Activated T-helper 2 cell treated with anti-CD3 and anti-CD28 coated beads, Interferon-gamma antibody, Interleukin-2, Interleukin-4, amounts not matched to agents 10 μg/mL and 5 μg/mL and 100 μg/mL, durations not matched to agents 14 hours and 24 hours and 36 hours (primary cell): Measurements from ENCODE around the gene UBE2O. TPM values are rescaled to one million over a fixed set of nuclear protein-coding genes. Genes with fewer than 3 reads are reported as not detected.

Experiments used
- DNase-seq: peaks from one replicate; pipeline ENCODE4 v3.0.0; 2021; ENCODE audit warnings: low spot score
- H3K27ac Mint-ChIP-seq: one replicate; pipeline ENCODE4 v1.8.0; 2021; ENCODE audit warnings: mixed read lengths
- H3K27me3 Mint-ChIP-seq: one replicate; pipeline ENCODE4 v1.8.0; 2021; ENCODE audit warnings: low read depth, mixed read lengths
- H3K36me3 Mint-ChIP-seq: one replicate; pipeline ENCODE4 v1.8.0; 2021; ENCODE audit warnings: low read depth, mixed read lengths
- H3K4me1 Mint-ChIP-seq: one replicate; pipeline ENCODE4 v1.8.0; 2021; ENCODE audit warnings: low read depth, mixed read lengths
- H3K4me3 Mint-ChIP-seq: one replicate; pipeline ENCODE4 v1.8.0; 2021; ENCODE audit warnings: low read depth, mild to moderate bottlenecking, moderate library complexity, mixed read lengths
- H3K9me3 Mint-ChIP-seq: one replicate; pipeline ENCODE4 v1.8.0; 2021; ENCODE audit warnings: mixed read lengths
- intact Hi-C: fragments of 100-400 bp; cut with micrococcal nuclease; formaldehyde crosslinking; loops from one replicate; pipeline ENCODE4 v1.15.1; 2023
- total RNA-seq: library from RNA; stranded (reverse); gene quantifications from 2 replicates; pipeline ENCODE4 v1.2.3, GENCODE V29; 2022

The UBE2O gene
- total RNA-seq, 1 donor from 2014 or later: 46.0 TPM

DNA sequence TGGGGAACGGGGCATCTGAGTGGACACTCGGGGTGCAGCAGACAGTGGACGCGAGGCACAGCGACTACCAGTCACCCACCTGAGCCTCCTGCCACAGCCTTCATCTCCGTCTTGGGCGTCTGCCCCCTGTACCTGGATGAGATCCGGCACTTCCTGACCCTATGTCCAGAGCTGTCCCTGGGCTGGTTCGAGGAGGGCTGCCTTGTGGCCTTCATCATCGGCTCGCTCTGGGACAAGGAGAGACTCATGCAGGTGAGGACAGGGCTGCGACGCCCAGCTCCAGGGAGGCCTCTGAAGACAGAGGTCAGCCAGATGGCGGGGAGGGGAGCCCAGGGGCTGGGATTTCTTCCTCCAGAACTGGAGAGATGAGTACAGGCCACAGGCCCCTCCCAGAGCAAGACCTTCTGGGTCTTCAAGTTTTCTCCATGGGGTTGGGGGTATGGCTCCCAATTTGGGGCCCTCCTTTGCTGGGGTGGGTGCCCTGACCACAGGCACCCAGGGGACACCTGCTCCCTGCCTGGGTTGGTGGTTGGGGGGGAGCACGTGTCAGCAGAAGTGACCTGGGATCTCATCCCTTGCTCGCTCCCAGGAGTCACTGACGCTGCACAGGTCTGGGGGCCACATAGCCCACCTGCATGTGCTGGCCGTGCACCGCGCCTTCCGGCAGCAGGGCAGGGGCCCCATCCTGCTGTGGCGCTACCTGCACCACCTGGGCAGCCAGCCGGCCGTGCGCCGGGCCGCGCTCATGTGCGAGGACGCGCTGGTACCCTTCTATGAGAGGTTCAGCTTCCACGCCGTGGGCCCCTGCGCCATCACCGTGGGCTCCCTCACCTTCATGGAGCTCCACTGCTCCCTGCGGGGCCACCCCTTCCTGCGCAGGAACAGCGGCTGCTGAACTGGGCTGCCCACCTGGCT, 16.4 kb upstream of the UBE2O start:
- peaks cover 2% of the 10 kb centered on the region for H3K4me1 Mint-ChIP-seq
- intact Hi-C loops: no loop called here
- no peaks in the 10 kb centered on the region for H3K9me3 Mint-ChIP-seq
- DNase-seq: no peak
- peaks cover 12% of the 10 kb centered on the region for H3K36me3 Mint-ChIP-seq
- no peak overlapping the region for H3K27ac Mint-ChIP-seq
- H3K4me3 Mint-ChIP-seq: no peak overlapping the region
- H3K27me3 Mint-ChIP-seq: peaks cover under 1% of the 10 kb centered on the region

DNA sequence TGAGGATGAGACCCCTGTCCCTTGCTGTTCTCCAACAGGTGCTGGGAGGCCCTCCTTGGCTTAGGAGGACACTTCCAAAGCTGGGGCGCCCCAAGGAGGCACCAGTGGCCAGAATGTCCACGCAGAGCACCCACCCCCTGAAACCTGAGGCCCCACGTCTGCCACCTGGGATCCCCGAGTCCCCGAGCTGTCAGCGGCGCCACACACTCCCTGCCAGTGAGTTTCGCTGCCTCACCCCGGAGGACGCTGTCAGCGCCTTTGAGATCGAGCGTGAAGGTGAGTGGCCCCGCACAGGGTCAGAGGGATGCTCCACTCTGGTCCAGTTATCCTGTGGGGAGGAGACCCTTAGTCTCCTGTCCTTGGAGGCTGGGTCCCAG, 15.7 kb upstream of the UBE2O start:
- Mint-ChIP-seq H3K9me3 (no peaks in the 10 kb centered on the region), H3K36me3 (peaks cover 12% of the 10 kb centered on the region), H3K27ac (no peak overlapping the region), H3K4me3 (no peak overlapping the region), H3K27me3 (peaks cover 2% of the 10 kb centered on the region), H3K4me1 (peaks cover 2% of the 10 kb centered on the region)
- no peak for DNase-seq
- intact Hi-C loops: no loop called here

DNA sequence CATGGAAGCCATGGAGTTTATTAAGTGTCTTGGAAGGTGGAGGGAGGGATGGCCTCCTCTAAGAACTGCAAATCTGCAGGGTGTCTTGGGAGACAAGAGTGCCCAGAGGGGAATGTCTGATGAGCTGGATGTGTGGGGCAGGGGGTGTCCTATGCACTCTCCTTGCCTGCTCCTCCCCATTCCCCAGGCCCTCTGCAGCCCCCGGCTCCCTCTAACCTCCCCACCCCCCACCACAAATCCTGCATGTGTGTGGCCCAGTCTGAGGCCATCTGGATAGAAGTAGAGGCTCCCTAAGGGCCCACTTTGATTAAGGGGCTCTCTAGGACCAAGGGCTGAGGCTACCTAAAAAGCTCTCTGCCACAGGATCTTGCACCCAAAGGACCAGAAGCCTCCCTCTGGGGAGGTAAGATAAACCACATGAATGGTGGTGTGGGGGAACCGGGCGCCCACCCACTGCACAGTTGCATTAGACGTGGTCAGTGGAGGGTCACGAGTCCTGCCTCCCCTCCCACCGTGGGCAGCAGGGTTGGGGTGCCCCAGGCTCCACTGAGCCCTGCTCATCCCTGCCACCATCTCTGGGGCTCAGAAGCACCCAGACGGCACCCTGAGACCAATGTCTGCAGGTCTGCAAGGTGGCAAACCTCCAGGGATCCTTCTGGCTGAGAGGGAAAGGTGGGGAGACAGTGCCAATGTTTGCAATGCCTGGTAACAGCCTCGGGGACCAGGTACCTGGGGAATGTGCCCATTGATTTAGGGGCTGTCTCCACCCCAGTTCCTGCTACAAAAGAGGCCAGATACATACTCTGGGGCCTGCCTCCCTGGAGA, 15.1 kb upstream of the UBE2O start:
- peaks cover 2% of the 10 kb centered on the region for H3K27me3 Mint-ChIP-seq
- no peak overlapping the region for H3K27ac Mint-ChIP-seq
- DNase-seq: no peak
- no peaks in the 10 kb centered on the region for H3K9me3 Mint-ChIP-seq
- intact Hi-C loops: no loop called here
- no peak overlapping the region for H3K4me3 Mint-ChIP-seq
- H3K36me3 Mint-ChIP-seq: peaks cover 8% of the 10 kb centered on the region
- peaks cover 2% of the 10 kb centered on the region for H3K4me1 Mint-ChIP-seq

DNA sequence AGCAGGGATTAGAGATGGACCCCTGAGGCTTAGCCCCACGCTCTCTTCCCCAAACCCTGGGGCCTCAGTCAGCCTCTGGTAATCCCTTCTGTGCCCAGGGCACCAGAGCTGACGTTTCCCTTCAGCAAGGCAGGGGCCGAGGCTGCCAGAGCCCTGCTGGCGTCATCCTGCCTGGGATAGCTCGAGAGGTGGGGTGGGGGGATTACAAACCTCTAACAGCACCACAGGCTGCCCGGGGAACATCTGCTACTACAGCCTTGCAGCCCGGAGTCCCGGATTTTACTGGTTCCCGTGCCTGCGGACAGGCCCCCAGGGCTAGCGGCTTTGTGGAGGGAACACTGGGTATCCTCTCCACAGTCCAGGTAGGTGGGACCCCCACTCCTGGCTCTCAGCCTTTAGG, 14.4 kb upstream of the UBE2O start, which contains the start of gene AANAT:
Gene AANAT (plus strand): TSS at position 238 of the 400 bp plus-strand sequence. CDS start 1,144 bp downstream, outside the sequence.
- Mint-ChIP-seq H3K36me3 (peaks cover 6% of the 10 kb centered on the region), H3K4me3 (no peak within 1 kb of the TSS), H3K27me3 (peaks cover 2% of the 10 kb centered on the region), H3K27ac (no peak within 1 kb of the TSS), H3K4me1 (peaks cover 2% of the 10 kb centered on the region), H3K9me3 (no peaks in the 10 kb centered on the region)
- intact Hi-C loops: no loop called here
- no peak for DNase-seq

DNA sequence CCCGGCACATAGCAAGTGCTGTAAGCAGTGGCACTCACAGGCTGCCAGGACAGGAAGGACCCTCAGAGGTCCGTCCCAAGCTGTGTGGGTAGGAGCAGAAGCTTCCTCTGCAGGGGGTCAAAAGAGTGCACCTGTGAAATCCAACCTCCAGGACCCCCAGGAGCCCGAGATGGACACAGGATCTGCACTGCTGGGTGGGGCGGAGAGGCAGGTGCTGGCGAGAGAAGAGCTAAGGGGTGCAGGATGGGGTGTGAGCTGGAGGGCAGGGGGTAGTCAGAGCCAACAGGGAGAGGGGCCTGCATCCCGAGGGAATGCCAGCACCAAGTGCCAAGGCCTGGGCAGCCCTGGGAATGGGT, 13.8 kb upstream of the UBE2O start:
- Mint-ChIP-seq H3K9me3 (no peaks in the 10 kb centered on the region), H3K4me1 (peaks cover 2% of the 10 kb centered on the region), H3K36me3 (peaks cover 4% of the 10 kb centered on the region), H3K4me3 (no peak overlapping the region), H3K27ac (no peak overlapping the region), H3K27me3 (peaks cover 2% of the 10 kb centered on the region)
- DNase-seq: no peak
- intact Hi-C loops: loop anchor here (1.0 kb wide), 3 partner anchors 35 to 81 kb away; partner anchors contain the start of gene RHBDF2

DNA sequence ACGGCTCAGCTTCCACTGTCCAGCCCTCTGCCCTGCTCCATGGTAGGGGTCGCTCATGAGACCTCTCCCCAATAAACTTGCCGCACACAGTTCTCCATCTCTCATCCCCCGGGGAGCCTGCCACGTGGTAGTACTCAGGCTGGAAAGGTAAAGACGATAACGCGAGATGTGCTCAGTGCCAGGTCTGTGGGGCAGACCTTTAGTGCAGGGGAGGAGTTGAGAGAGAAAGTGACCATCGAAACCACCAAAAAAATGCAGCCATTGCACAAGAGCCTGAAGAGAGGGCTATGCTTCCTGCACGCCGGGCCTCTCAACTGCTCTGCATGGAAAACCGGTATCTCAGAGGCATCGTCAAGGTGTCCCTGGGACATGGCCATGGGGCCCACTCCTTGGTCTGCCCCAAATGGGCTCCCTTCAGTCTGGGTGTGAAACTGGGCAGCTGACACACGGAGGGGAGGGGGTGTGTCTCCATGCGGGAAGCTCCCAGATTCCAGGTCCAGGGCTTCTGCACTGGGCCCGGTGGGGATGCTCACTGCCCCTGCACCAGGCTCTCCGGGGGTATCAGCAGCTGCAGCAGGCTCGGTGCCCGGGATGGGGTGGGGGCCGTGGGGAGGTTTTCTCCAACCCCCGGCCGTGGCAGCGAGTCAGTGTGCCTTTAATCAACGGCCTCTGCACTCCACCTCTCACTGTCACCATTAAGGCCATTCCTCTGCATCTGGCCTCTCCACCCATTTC, 9.8 kb upstream of the UBE2O start:
- no peaks in the 10 kb centered on the region for H3K9me3 Mint-ChIP-seq
- H3K36me3 Mint-ChIP-seq: no peaks in the 10 kb centered on the region
- no peak for DNase-seq
- no peak overlapping the region for H3K4me3 Mint-ChIP-seq
- no peak overlapping the region for H3K27ac Mint-ChIP-seq
- intact Hi-C loops: no loop called here
- H3K4me1 Mint-ChIP-seq: peaks cover 2% of the 10 kb centered on the region
- H3K27me3 Mint-ChIP-seq: peaks cover 2% of the 10 kb centered on the region

DNA sequence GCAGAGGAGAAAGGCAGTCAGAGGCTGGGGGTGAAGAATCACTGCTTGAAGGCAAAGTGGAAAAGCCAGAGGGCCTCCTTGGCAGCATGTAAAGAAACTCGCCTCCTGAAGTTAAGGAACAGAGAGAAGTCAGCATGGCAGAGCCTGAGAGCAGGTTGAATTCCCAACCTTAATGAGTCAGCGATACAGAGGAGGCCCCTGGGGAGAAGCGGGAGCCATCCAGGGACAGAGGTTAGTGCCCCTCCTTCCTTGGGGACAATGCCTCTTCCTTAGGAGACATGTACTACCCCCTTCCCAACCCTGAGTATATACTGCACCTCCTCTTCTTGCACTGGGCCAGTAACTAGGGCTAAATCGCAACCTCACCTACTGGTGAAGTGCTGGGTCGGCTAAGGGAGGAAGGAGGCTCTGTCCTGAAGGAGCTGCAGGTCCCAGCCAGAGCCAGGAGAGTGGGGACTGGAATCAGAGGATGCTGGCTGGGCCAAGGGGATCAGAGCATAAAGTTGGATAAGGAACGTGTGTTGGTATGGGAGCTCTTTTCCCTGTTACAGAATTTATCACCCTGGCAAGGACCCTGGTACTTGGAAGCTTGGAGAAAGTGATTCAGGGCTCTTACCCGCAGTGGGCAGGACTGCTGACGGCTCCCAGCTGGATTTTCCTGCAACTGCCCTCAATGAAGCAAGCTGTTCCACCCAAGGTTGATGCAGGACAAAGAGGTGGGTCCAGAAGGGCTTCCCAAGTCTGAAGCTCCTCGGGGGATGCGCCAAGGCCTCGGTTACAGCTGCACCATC, 9.0 kb upstream of the UBE2O start:
- intact Hi-C loops: no loop called here
- Mint-ChIP-seq H3K36me3 (no peaks in the 10 kb centered on the region), H3K27me3 (peaks cover 6% of the 10 kb centered on the region), H3K4me3 (no peak overlapping the region), H3K27ac (no peak overlapping the region), H3K9me3 (no peaks in the 10 kb centered on the region), H3K4me1 (peaks cover 2% of the 10 kb centered on the region)
- no peak for DNase-seq

DNA sequence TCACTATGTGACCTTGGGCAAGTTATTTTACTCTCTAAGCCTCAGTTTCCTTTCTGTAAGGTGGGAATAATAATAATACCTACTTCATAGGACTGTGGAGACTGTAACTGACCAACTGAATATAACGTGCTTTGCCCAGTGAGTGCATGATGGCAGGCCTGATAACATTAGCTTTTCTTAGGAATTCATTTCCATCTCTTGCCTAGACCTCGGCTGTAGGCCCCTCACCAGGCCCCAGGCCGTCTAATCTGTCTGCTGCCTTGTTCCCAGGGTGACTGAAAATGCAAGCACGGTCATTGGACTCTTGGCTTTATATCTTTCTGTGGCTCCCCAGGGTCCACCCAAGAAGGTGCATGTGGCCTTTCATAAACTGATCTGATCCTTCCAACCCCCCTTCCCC, 6.7 kb upstream of the UBE2O start:
- Mint-ChIP-seq H3K27ac (no peak overlapping the region), H3K9me3 (no peaks in the 10 kb centered on the region), H3K4me1 (no peaks in the 10 kb centered on the region), H3K4me3 (no peak overlapping the region), H3K27me3 (peaks cover 6% of the 10 kb centered on the region), H3K36me3 (no peaks in the 10 kb centered on the region)
- intact Hi-C loops: no loop called here
- DNase-seq: no peak

DNA sequence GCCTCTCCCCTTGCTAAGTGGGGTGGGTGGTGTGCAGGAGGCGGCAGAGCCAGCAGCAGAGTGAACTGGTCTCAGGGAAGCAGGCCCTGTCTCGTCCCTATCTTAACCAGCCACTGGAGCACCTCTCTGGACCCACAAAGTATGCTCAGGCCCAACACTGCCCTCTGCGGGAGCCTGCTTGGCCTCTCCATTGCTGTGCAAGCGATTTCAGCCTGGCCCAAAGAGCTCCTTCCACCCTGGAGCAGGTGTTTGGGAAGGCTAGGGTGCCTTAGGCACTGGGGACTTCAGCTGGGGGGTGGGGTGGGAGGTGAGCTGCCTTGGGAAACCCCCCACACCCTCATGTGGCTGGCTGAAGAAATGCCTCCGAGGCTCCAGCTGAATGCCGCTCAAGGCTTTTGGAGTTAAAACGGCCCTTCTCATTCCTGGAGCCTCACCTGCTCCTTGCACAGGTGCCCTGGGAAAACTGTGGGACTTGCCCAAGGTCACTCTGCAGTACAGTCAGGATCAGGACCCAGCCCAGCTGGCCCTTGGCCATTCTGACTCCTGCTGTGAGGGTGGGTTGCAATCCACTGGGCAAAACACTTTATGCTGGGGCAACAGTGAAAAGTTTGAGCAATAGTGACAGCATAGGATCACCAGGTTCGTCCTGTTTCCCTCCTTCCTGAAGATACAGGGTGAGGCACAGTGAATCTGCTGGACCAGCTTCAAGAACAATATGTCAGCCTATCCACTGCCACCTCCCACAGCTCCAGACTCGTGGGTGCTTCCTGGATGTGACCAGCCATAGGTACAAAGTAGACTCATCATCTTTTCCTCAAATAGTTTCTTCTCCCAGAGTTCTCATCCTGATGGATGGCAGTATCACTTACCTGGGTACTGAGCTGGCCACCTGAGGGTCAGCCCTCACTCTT, 5.9 kb upstream of the UBE2O start:
- H3K27me3 Mint-ChIP-seq: peaks cover 4% of the 10 kb centered on the region
- no peak overlapping the region for H3K4me3 Mint-ChIP-seq
- H3K27ac Mint-ChIP-seq: no peak overlapping the region
- no peaks in the 10 kb centered on the region for H3K4me1 Mint-ChIP-seq
- no peaks in the 10 kb centered on the region for H3K36me3 Mint-ChIP-seq
- intact Hi-C loops: no loop called here
- H3K9me3 Mint-ChIP-seq: no peaks in the 10 kb centered on the region
- no peak for DNase-seq

DNA sequence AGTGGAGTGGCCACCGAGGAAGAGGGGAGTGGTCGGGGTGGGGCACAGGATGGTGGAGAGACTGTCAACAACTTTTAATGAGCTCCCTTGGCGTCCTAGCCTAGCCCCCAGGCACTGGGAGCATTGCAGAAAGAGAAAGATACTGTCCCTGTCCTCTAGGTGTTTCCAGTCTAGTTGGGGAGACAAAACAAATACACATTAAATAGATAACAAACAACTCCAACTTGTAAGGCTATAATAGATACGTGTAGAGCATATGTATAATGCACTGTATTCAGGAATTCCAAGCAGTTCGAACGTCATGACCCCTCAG, 435 bp upstream of the UBE2O start:
- Mint-ChIP-seq H3K4me1 (peaks cover 26% of the 10 kb centered on the region), H3K27me3 (peaks cover 4% of the 10 kb centered on the region), H3K27ac (peak overlapping the region; percentile 47), H3K9me3 (no peaks in the 10 kb centered on the region), H3K36me3 (peaks cover 9% of the 10 kb centered on the region), H3K4me3 (peak overlapping the region; percentile 65)
- DNase-seq: no peak
- intact Hi-C loops: loop anchor here (2.0 to 5.0 kb wide), 3 partner anchors 46 to 104 kb away; partner anchors contain the start of gene SPHK1

DNA sequence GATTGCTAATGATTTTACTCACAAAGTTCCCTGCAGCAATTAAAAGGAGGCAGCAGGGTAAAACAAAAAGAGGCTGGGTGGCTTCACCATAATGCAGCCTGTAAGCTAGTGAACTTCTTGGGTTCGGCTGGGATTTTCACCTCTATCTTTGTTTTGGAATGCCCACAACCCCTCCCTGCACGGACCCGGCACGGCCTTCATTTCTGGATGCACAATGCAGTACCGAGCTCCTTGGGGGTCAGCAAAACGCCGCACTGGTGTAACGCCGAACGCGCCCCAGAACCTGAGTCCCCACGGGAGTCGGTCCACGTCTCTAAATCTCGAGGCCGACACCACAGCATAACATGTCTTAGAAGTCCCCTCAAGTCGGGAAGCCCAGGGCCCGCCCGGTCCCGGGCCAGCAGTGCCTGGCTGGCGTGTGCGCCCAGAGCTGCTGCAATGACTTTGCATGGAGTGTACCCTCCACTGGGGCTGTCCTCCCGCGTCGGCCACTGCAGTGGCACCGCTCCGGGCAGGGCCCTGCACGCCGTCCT, 759 bp downstream of the UBE2O start:
- peaks cover 38% of the 10 kb centered on the region for H3K4me1 Mint-ChIP-seq
- no peak overlapping the region for H3K27ac Mint-ChIP-seq
- intact Hi-C loops: loop anchor here (2.0 to 5.0 kb wide), 3 partner anchors 45 to 105 kb away; partner anchors contain the start of gene SPHK1
- H3K4me3 Mint-ChIP-seq: peak overlapping the region; percentile 85
- no peaks in the 10 kb centered on the region for H3K27me3 Mint-ChIP-seq
- DNase-seq: no peak
- H3K36me3 Mint-ChIP-seq: peaks cover 9% of the 10 kb centered on the region
- no peaks in the 10 kb centered on the region for H3K9me3 Mint-ChIP-seq
